ENCODE measurements around the gene FAM120A.

GRCh38 chr9:93456504-93456903 is 5.0 kb downstream of the FAM120A start:
- TF ChIP-seq ZNF274 (CRISPR knock-in tag; IDR thresholded peaks at IDR 0.05) = no peak
- no peak for TF ChIP-seq ZBTB4 (CRISPR knock-in tag; IDR thresholded peaks at IDR 0.05; ENCODE audit: borderline replicate concordance)
- no peak for TF ChIP-seq DPF2 (CRISPR knock-in tag; IDR thresholded peaks at IDR 0.05; ENCODE audit: borderline replicate concordance, low read depth)
- TF ChIP-seq, protein P1, sequence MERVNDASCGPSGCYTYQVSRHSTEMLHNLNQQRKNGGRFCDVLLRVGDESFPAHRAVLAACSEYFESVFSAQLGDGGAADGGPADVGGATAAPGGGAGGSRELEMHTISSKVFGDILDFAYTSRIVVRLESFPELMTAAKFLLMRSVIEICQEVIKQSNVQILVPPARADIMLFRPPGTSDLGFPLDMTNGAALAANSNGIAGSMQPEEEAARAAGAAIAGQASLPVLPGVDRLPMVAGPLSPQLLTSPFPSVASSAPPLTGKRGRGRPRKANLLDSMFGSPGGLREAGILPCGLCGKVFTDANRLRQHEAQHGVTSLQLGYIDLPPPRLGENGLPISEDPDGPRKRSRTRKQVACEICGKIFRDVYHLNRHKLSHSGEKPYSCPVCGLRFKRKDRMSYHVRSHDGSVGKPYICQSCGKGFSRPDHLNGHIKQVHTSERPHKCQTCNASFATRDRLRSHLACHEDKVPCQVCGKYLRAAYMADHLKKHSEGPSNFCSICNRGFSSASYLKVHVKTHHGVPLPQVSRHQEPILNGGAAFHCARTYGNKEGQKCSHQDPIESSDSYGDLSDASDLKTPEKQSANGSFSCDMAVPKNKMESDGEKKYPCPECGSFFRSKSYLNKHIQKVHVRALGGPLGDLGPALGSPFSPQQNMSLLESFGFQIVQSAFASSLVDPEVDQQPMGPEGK (CRISPR knock-in tag; IDR thresholded peaks at IDR 0.05) = no peak
- TF ChIP-seq EZH2 (conservative IDR thresholded peaks at IDR 0.05; ENCODE audit: low read depth, low read length) = no peak
- no peak for TF ChIP-seq ZNF790 (CRISPR knock-in tag; IDR thresholded peaks at IDR 0.05; ENCODE audit: borderline replicate concordance)
- TF ChIP-seq, protein P2, sequence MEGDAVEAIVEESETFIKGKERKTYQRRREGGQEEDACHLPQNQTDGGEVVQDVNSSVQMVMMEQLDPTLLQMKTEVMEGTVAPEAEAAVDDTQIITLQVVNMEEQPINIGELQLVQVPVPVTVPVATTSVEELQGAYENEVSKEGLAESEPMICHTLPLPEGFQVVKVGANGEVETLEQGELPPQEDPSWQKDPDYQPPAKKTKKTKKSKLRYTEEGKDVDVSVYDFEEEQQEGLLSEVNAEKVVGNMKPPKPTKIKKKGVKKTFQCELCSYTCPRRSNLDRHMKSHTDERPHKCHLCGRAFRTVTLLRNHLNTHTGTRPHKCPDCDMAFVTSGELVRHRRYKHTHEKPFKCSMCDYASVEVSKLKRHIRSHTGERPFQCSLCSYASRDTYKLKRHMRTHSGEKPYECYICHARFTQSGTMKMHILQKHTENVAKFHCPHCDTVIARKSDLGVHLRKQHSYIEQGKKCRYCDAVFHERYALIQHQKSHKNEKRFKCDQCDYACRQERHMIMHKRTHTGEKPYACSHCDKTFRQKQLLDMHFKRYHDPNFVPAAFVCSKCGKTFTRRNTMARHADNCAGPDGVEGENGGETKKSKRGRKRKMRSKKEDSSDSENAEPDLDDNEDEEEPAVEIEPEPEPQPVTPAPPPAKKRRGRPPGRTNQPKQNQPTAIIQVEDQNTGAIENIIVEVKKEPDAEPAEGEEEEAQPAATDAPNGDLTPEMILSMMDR (CRISPR knock-in tag; IDR thresholded peaks at IDR 0.05) = no peak
- TF ChIP-seq, protein P3, sequence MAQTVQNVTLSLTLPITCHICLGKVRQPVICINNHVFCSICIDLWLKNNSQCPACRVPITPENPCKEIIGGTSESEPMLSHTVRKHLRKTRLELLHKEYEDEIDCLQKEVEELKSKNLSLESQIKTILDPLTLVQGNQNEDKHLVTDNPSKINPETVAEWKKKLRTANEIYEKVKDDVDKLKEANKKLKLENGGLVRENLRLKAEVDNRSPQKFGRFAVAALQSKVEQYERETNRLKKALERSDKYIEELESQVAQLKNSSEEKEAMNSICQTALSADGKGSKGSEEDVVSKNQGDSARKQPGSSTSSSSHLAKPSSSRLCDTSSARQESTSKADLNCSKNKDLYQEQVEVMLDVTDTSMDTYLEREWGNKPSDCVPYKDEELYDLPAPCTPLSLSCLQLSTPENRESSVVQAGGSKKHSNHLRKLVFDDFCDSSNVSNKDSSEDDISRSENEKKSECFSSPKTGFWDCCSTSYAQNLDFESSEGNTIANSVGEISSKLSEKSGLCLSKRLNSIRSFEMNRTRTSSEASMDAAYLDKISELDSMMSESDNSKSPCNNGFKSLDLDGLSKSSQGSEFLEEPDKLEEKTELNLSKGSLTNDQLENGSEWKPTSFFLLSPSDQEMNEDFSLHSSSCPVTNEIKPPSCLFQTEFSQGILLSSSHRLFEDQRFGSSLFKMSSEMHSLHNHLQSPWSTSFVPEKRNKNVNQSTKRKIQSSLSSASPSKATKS (CRISPR knock-in tag; IDR thresholded peaks at IDR 0.05) = no peak
- no peak for TF ChIP-seq NR2C2 (CRISPR knock-in tag; IDR thresholded peaks at IDR 0.05; ENCODE audit: borderline replicate concordance)
- TF ChIP-seq, protein P4, sequence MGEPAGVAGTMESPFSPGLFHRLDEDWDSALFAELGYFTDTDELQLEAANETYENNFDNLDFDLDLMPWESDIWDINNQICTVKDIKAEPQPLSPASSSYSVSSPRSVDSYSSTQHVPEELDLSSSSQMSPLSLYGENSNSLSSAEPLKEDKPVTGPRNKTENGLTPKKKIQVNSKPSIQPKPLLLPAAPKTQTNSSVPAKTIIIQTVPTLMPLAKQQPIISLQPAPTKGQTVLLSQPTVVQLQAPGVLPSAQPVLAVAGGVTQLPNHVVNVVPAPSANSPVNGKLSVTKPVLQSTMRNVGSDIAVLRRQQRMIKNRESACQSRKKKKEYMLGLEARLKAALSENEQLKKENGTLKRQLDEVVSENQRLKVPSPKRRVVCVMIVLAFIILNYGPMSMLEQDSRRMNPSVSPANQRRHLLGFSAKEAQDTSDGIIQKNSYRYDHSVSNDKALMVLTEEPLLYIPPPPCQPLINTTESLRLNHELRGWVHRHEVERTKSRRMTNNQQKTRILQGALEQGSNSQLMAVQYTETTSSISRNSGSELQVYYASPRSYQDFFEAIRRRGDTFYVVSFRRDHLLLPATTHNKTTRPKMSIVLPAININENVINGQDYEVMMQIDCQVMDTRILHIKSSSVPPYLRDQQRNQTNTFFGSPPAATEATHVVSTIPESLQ (CRISPR knock-in tag; conservative IDR thresholded peaks at IDR 0.05) = no peak
- TF ChIP-seq ZNF121 (CRISPR knock-in tag; IDR thresholded peaks at IDR 0.05) = no peak
- no peak for TF ChIP-seq ZNF746 (CRISPR knock-in tag; IDR thresholded peaks at IDR 0.05)
- no peak for TF ChIP-seq ZBTB3 (CRISPR knock-in tag; IDR thresholded peaks at IDR 0.05; ENCODE audit: borderline replicate concordance, low read depth)

Data from HepG2 (cell line).